H1 (cell line): Measurements from ENCODE around the gene NELL1.

Source experiments
- CBX5 ChIP-seq: fragments of 300-800, 300-1000 bp; sonication (generic); IDR thresholded peaks from 2 replicates; pipeline ENCODE4 v1.7.1; 2016; ENCODE audit warnings: antibody characterized with exemption, low read length, low read depth
- CEBPB ChIP-seq: IDR thresholded peaks from 2 replicates; pipeline ENCODE4 v1.6.1; 2012; ENCODE audit warnings: low read depth, low read length
- EP300 ChIP-seq, 2 experiments: IDR thresholded peaks; 1 replicate in 1 of 2; 2 replicates in 1 of 2; pipeline ENCODE4 v1.6.1; 2011 to 2012; ENCODE audit warnings: low read depth in 2 of 2, low read length in 2 of 2, mild to moderate bottlenecking in 2 of 2, borderline replicate concordance in 1 of 2, inconsistent platforms in 1 of 2, moderate library complexity in 1 of 2
- EZH2 ChIP-seq: fragments of 200-600 bp; sonication (generic); IDR thresholded peaks from 2 replicates; pipeline ENCODE4 v1.7.1; 2012; ENCODE audit warnings: low read depth, mild to moderate bottlenecking, moderate library complexity, low read length, inconsistent platforms; ENCODE audit not compliant: severe bottlenecking
- FOSL1 ChIP-seq: IDR thresholded peaks from 2 replicates; pipeline ENCODE4 v1.6.1; 2011; ENCODE audit warnings: mild to moderate bottlenecking, low read depth, low read length, moderate library complexity; ENCODE audit not compliant: insufficient read depth
- JUN ChIP-seq: IDR thresholded peaks from 2 replicates; pipeline ENCODE4 v1.6.1; 2011; ENCODE audit warnings: low read depth, mild to moderate bottlenecking, improper control_type of control experiment, low read length
- PHF8 ChIP-seq: fragments of 200-600 bp; sonication (generic); conservative IDR thresholded peaks from 2 replicates; pipeline ENCODE4 v1.7.1; 2012; ENCODE audit warnings: low read depth, mild to moderate bottlenecking, inconsistent platforms, low read length, moderate library complexity
- TAF1 ChIP-seq: IDR thresholded peaks from 2 replicates; pipeline ENCODE4 v1.6.1; 2011; ENCODE audit warnings: mild to moderate bottlenecking, low read depth, low read length
- TF ChIP-seq, protein P1 (sequence below), 3 experiments: IDR thresholded peaks; 1 replicate in 2 of 3; 2 replicates in 1 of 3; pipeline versions ENCODE4 v1.5.1 to v1.6.1; 2011; ENCODE audit warnings: low read length in 3 of 3, mild to moderate bottlenecking in 3 of 3, inconsistent platforms in 2 of 3, low read depth in 1 of 3, moderate library complexity in 1 of 3; ENCODE audit not compliant: insufficient read depth in 1 of 3; ENCODE audit errors: control extremely low read depth in 1 of 3
- TF ChIP-seq, protein P2 (sequence below): IDR thresholded peaks from 2 replicates; pipeline ENCODE4 v1.6.1; 2011; ENCODE audit warnings: low read depth, mild to moderate bottlenecking, low read length; ENCODE audit not compliant: insufficient read depth

DNA sequence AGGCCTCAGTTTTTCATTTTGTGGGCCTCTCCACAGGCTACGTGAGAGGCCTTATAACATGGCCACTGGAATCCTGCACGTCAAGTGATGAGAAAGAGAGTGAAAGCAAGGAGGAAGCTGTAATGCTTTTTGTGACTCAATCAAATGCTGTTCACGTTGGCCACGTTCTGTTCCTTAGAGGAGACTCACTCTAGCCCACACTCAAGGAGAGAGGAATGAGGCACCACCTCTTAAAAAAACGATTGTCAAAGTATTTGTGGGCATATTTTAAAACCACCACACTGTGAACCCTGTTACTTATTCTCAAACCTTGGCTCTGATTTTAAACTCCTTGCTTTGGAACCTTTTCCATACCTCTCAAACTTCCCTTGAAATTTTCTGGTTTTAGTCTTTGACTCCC is 705.0 kb downstream of the NELL1 start:
- TF ChIP-seq EP300 (IDR thresholded peaks at IDR 0.05; ENCODE audit: borderline replicate concordance in 1 of 2, low read depth in 2 of 2, low read length in 2 of 2) = no peak
- TF ChIP-seq, protein P1, sequence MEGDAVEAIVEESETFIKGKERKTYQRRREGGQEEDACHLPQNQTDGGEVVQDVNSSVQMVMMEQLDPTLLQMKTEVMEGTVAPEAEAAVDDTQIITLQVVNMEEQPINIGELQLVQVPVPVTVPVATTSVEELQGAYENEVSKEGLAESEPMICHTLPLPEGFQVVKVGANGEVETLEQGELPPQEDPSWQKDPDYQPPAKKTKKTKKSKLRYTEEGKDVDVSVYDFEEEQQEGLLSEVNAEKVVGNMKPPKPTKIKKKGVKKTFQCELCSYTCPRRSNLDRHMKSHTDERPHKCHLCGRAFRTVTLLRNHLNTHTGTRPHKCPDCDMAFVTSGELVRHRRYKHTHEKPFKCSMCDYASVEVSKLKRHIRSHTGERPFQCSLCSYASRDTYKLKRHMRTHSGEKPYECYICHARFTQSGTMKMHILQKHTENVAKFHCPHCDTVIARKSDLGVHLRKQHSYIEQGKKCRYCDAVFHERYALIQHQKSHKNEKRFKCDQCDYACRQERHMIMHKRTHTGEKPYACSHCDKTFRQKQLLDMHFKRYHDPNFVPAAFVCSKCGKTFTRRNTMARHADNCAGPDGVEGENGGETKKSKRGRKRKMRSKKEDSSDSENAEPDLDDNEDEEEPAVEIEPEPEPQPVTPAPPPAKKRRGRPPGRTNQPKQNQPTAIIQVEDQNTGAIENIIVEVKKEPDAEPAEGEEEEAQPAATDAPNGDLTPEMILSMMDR (IDR thresholded peaks at IDR 0.05; ENCODE audit: control extremely low read depth in 1 of 3, insufficient read depth in 1 of 3, low read depth in 1 of 3, low read length in 3 of 3) = no peak
- TF ChIP-seq EZH2 = no peak
- no peak for TF ChIP-seq TAF1
- no peak for TF ChIP-seq PHF8
- TF ChIP-seq CBX5 = no peak
- TF ChIP-seq, protein P2, sequence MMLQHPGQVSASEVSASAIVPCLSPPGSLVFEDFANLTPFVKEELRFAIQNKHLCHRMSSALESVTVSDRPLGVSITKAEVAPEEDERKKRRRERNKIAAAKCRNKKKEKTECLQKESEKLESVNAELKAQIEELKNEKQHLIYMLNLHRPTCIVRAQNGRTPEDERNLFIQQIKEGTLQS = no peak
- TF ChIP-seq CEBPB = no peak
- no peak for TF ChIP-seq FOSL1
- no peak for TF ChIP-seq JUN
